CD4-positive, alpha-beta T cell treated with Interferon gamma for 1 hour (primary cell): ENCODE measurements around the gene RAD23A.
"Not testable (repeated sequence)": the region's sequence is repeated elsewhere in the genome, so short reads cannot be mapped to it uniquely, and the experiment has no call there.

Experiments used
- DNase-seq: peaks from one replicate; pipeline ENCODE4 v3.0.0-alpha.2; 2020

The RAD23A gene

DNA sequence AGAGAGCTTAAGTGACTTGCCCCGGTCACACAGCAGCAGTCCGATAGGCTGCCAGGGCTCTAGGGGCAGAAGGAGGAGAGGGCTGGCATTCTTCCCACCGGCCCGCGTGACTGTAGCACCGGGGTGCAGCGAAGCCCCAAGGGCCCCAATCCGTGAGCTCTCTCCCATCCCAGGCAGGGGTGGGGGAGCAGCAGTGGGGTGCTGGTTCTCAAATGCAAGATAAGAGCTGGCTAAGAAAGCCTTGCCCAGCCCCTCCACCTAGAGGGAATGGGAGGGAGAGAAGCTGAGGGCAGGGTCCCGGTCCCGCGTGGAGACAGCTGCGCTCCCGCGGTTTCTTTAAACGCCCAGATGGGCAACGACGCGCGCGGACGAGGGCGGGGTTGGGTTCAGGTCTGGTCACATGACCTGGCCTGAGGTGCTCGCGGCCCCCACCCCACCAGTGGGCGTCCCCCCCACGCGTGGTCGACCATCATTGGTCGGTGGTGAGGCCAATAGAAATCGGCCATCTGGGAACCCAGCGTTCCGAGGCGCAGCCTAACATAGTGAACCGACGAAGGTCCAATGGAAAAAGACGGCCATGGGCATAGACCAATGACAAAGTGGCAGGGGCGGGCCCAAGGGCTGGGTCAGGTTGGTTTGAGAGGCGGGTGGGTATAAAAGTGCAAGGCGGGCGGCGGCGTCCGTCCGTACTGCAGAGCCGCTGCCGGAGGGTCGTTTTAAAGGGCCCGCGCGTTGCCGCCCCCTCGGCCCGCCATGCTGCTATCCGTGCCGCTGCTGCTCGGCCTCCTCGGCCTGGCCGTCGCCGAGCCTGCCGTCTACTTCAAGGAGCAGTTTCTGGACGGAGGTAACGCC is 7.5 kb upstream of the RAD23A start, which contains the start of gene CALR:
Gene CALR, plus strand, starts transcription at position 683 of the 852 bp plus-strand sequence. Its CDS starts 71 bp downstream, at position 754.
- DNase-seq = peak; percentile 99

DNA sequence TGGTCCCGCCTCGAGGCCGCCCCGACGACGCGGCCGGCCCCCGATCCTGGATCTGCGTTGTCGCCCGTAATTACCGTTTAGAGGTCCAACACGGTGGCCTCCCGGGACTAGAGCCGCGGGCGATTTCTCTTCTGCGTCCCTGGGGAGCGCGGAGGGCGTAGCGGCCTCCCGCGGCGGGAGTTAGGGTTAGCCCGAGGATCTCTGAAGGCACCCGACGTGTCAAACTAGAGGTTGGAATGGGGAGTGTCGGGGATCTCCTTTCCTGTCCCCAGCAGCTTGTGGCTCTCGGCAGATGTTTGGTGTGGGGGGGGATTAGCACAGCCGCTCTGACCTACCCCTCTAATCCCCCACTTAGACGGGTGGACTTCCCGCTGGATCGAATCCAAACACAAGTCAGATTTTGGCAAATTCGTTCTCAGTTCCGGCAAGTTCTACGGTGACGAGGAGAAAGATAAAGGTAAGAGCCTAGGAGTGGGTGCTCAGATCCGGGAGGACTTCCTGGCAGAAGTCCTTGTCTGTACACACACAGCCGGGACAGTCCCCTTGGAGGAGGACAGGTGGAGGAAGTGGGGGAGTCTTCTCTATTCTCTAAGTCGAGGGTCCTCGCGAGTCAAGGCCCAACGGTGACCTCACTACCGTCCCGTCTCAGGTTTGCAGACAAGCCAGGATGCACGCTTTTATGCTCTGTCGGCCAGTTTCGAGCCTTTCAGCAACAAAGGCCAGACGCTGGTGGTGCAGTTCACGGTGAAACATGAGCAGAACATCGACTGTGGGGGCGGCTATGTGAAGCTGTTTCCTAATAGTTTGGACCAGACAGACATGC is 6.7 kb upstream of the RAD23A start:
- peak; percentile 42 for DNase-seq

DNA sequence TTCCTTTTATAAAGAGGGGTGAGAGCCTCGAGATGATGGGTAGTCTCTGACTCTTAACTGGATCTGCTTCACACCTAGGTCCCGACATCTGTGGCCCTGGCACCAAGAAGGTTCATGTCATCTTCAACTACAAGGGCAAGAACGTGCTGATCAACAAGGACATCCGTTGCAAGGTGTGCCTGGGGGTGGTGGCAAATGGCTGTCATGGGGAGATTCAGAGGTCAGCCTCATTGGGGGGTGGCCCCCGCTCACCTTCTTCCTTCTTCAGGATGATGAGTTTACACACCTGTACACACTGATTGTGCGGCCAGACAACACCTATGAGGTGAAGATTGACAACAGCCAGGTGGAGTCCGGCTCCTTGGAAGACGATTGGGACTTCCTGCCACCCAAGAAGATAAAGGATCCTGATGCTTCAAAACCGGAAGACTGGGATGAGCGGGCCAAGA is 5.7 kb upstream of the RAD23A start:
- DNase-seq = no peak

DNA sequence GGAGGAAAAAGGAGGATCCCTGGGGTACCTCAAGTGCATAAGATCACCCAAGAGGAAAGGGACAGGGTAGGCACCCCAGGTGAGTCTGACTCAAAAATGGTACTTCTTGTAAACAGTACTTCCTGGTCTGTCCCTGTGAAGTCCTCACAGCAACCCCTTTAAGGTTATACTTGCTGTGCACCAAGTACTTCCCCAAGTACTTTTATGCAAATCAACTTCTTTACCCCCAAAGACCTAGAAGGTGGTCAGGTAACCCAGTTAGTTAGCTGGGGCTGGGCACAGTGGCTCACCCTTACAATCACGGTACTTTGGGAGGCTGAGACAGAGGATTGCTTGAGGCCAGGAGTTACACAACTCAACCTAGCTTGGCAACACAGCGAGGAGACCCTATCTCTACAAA is 4.8 kb upstream of the RAD23A start:
- no peak for DNase-seq

DNA sequence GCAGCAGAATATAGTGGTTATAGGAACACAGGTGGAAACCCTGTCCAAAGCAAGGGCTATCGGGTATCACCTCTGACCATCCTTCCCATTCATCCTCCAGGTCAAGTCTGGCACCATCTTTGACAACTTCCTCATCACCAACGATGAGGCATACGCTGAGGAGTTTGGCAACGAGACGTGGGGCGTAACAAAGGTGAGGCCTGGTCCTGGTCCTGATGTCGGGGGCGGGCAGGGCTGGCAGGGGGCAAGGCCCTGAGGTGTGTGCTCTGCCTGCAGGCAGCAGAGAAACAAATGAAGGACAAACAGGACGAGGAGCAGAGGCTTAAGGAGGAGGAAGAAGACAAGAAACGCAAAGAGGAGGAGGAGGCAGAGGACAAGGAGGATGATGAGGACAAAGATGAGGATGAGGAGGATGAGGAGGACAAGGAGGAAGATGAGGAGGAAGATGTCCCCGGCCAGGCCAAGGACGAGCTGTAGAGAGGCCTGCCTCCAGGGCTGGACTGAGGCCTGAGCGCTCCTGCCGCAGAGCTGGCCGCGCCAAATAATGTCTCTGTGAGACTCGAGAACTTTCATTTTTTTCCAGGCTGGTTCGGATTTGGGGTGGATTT is 2.1 kb upstream of the RAD23A start:
- DNase-seq = no peak

DNA sequence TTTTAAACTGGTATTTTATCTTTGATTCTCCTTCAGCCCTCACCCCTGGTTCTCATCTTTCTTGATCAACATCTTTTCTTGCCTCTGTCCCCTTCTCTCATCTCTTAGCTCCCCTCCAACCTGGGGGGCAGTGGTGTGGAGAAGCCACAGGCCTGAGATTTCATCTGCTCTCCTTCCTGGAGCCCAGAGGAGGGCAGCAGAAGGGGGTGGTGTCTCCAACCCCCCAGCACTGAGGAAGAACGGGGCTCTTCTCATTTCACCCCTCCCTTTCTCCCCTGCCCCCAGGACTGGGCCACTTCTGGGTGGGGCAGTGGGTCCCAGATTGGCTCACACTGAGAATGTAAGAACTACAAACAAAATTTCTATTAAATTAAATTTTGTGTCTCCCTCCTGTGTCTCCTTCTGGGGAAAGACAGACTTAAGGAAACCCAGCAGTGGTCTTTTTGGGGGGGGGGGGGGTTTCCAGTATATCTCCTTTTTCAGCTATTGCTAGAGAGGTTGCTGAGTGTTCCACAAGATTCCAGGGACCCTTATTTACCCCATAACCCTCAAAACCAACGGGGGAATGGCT is 1.5 kb upstream of the RAD23A start:
- DNase-seq = no peak

DNA sequence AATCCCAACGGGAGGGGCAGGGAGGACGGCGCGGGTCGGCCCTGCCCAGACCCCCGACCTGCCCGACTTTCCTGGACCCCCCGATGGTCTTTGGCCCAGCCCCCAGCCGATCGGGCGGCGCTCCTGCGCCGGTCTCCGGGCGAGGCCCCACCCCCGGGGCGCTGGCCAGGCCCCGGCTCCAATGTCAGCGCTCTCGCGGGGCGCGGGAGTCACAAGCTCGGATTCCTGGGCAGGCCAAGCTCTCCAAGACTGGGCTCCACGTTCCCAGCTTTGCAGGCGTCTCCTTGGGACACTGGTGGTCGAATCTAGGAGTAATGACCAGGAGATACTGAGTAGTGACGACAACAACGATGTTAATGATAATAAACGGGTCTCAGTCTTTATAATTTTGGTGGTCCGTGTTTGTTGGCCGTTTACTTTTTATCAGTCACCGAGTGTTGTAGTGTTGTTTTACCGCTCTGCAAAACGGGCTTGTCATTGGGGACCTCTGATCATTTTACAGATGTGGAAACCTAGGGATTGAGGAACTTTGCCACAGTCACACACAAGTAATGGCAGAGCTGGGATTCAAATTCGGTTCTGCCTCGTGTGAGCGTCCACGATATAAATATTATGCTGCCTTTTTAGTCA is 545 bp downstream of the RAD23A start:
- DNase-seq = peak; percentile 33

DNA sequence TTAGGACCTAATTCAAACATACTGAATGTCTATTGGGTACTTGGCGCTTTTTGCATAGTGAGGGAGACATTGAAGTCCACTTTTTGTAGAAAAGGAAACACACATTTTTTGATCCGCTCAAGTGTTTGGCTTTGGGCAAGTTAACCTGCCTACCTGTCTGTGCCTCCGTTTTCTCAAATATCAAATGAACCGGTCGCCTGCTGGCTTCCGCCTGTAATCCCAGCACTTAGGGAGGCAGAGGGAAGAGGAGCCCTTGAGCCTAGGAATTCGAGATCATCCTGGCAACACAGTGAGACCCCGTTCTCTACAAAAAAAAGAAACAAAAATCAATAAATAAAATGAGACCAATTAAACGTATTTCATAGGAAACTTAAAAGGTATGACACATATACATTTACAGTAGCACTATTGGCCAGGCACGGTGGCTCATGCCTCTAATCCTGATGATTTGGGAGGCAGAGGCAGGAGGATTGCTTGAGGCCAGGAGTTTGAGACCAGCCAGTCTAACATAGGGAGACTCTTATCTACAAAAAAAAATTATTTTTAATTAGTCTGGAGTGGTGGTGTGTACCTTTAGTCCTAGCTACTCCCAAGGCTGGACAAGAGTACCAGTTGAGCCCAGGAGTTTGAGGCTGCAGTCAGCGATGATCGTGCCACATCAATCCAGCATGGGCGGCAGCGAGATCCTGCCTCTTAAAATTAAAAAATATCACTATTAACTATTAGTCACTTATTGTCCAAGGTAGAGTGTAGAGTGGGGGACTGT is 1.3 kb downstream of the RAD23A start:
- no peak for DNase-seq

DNA sequence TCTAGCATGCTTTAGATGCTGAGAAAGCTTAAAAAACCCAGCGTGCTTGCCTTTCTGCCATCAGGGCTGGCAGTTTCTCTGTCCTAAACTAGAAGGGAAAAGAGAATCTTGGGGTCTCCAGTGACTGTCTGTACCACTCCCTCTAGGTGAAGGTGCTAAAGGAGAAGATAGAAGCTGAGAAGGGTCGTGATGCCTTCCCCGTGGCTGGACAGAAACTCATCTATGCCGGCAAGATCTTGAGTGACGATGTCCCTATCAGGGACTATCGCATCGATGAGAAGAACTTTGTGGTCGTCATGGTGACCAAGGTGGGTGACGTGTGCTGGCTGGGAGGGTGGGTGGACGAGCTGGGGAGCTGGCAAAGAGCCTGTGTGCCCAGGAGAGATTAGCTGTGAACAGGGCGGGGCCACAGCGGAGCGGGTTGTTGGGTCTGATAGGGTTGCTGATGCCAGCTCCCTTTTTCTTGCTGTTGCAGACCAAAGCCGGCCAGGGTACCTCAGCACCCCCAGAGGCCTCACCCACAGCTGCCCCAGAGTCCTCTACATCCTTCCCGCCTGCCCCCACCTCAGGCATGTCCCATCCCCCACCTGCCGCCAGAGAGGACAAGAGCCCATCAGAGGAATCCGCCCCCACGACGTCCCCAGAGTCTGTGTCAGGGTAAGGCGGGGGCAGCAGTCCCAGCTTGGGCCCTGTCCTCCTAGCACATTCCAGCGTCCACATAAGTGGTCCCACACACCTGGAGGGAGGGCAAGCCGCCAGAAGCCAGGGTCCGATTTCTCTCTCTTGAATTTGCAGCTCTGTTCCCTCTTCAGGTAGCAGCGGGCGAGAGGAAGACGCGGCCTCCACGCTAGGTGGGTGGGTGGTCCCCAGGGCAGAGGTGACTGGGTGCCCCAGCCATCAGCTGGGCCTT is 2.3 kb downstream of the RAD23A start:
- DNase-seq = no peak

DNA sequence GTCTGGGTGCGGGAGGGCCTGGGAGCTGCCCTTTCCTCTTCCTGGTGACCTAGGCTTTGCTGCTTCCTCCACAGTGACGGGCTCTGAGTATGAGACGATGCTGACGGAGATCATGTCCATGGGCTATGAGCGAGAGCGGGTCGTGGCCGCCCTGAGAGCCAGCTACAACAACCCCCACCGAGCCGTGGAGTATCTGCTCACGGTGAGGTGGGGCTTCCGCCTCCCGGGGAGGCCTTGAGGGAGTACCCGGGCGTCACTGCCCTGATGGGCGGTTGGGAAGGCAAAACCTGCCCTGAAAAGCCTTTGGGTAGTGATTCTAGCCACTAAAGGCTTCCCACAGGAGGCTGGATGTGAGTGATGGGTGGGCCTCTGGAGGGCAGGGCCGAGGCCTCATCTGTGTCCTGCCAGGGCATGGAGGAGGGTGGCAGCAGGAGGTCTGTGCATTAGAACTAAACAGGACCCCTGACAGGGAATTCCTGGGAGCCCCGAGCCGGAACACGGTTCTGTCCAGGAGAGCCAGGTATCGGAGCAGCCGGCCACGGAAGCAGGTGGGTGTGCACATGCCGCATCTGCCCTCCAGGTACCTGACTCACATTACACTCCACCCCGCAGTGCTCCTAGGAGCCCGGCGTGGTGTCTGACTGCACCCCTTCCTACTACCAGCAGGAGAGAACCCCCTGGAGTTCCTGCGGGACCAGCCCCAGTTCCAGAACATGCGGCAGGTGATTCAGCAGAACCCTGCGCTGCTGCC is 3.1 kb downstream of the RAD23A start:
- no peak for DNase-seq

DNA sequence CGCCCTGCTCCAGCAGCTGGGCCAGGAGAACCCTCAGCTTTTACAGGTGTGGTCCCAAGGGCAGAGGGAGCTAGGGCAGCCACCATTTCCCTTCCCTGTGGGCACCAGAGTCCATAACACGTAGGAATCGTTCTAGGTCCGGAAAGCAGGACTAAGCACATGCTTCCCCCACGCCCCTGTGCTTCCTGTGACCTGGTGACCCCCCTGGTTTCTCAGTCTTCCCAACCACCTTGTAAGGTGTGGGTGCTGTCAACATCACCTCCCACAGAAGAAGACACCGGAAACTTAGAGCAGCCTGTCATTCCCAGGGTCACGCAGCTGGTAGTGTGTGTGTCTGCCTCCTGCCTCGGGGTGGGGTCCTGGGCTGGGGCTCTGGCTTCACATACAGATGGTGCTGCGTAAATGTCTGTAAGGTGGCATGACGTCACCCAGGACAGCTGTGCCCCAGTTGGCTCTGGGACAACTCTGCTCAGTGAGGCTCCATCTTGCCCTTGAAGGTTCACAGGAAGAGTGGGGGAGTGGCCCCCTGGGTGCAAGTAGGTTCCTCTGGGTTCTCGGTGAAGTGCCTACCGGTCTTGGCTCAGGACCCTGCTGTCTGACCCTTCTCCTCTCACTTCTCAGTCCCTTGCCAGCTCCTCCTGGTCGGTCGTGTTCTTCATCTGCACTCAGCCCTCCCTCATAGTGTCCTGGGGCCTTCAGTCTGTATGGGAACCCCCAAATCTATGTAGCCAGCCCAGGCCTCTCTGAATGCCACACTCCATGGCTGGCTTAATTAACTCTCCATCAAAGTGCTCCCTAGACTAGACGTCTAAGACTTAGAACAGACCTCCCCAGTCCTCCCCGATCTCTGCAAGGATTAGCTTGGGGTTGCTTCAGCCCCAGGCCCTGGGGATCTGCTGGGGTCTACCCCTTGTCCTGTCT is 4.0 kb downstream of the RAD23A start:
- no peak for DNase-seq

DNA sequence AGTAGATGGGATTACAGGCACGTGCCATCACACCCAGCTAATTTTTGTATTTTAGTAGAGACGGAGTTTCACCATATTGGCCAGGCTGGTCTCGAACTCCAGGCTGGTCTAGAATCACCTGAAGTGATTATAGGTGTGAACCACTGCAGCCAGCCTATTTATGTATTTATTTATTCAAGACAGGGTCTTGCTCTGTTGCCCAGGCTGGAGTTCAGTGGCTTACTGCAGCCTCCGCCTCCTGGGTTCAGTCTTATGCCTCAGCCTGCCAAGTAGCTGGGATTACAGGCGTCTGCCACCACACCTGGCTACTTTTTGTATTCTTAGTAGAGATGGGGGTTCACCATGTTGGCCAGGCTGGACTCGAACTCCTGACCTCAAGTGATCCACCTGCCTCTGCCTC is 6.4 kb downstream of the RAD23A start:
- DNase-seq = not testable (repeated sequence)

DNA sequence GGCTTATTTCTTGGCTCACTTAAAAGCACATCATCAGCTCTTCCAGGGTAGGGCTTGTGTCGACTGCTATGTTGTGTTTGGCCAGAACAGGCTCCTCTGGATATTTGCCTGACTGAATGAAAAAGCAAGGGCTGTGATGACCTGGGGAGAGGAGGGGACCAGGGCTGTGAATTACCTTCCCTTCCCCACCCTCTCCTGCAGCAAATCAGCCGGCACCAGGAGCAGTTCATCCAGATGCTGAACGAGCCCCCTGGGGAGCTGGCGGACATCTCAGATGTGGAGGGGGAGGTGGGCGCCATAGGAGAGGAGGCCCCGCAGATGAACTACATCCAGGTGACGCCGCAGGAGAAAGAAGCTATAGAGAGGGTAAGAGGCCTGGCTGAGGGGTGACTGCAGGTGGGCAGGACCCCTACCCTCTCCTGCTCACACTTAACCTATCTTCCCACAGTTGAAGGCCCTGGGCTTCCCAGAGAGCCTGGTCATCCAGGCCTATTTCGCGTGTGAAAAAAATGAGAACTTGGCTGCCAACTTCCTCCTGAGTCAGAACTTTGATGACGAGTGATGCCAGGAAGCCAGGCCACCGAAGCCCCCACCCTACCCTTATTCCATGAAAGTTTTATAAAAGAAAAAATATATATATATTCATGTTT is 7.0 kb downstream of the RAD23A start:
- peak; percentile 46 for DNase-seq

DNA sequence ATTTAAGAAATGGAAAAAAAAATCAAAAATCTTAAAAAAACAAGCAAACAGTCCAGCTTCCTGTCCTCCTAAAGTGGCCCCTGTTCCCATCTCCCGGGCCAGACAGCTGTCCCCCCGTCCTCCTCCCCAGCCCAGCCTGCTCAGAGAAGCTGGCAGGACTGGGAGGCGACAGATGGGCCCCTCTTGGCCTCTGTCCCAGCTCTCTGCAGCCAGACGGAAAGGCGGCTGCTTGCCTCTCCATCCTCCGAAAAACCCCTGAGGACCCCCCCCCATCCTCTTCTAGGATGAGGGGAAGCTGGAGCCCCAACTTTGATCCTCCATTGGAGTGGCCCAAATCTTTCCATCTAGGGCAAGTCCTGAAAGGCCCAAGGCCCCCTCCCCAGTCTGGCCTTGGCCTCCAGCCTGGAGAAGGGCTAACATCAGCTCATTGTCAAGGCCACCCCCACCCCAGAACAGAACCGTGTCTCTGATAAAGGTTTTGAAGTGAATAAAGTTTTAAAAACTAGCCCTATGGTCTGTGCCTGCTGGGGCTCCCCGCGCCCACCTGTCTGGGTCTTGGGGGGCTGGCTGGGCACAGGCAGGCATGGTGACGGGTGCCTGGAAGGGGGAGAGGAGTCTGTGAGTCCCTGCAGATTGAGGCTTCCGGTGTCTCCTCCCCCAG is 7.6 kb downstream of the RAD23A start:
- no peak for DNase-seq

DNA sequence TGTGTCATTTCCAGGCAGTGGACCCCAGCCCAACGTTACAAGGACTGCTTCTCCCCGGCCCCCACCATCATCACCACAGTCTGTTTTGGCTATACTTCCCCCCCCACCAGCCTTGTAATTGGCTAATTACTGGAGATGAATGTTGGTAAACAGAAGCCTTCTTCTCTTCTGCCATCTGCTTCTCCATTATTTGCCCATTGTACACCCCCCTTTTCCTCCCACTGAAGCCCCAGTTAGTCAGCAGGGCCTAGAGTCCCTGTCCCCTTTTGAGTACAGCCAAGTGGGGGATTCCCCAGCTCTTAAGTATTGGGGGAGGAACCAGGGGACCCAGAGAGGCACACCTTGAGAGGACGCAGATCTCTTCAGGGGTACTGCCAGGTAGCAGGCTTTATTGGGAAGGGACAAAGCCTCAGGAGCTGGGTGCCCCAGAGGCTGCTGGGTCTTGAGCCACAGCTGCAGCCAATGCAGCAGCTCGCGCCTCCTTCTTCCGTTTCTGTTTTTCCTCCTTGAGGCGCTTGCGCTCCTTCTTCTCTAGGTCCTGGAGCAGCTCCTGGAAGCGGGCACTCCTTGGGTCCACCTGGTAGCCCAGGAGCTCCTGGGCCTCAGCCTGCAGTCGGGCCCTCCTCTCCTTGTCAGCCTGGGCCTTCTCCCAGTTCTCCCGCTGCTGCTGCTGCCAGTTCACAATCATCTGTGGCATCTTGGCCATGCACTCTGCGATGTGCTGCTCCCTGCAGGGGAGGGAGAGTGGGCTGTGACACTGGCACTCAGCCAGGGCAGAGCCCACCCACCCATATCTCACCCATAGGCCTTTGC is 8.3 kb downstream of the RAD23A start:
- no peak for DNase-seq

DNA sequence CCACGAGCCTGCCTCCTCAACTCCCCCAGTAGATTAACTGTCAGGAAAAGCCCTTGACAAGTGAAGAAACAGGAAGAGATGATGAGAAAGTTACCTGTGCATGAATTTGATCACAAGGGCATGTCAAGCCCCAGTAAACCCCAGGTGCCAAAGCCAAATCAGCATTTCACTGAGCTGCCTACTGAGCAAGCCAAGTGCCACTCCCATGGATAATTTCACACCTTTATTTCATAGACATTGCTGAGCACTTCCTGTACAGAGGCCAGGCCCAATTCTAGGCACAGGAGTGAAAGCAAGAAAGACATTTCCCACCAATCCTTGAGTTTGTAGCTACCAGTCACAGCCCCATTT is 8.9 kb downstream of the RAD23A start:
- no peak for DNase-seq

DNA sequence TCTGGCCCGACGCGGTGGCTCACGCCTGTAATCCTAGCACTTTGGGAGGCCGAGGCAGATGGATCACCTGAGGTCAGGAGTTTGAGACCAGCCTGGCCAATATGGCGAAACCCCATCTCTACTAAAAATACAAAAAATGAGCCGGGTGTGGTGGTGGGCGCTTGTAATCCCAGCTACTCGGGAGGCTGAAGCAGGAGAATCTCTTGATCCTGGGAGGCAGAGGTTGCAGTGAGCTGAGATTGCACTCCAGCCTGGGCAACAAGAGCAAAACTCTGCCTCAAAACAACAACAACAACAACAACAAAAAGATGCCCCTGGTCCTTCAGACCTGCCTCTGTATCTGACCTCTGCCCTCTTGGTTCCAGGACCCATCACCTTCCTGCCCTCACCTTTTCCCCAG is 9.9 kb downstream of the RAD23A start:
- DNase-seq = not testable (repeated sequence)
